Astrocyte of the cerebellum (primary cell): ENCODE data around the gene ADI1.

Experiments used
- DNase-seq: peaks from one replicate; pipeline ENCODE4 v3.0.0-alpha.2; 2011; ENCODE audit warnings: low read depth
- H3K4me3 ChIP-seq: 2 replicates; pipeline ENCODE4 v1.5.1; 2011; ENCODE audit warnings: mild to moderate bottlenecking, low read depth, low read length, moderate library complexity
- in situ Hi-C: cut with HindIII; loops from 2 replicates; pipeline ENCODE4 v1.10.0; 2017; ENCODE audit warnings: low sequenced_read_pairs
- TF ChIP-seq, protein P1 (sequence below): IDR thresholded peaks from 2 replicates; pipeline ENCODE4 v1.5.1; 2012; ENCODE audit warnings: low read length, low read depth, moderate library complexity, mild to moderate bottlenecking; ENCODE audit errors: missing control alignments

Gene ADI1

GRCh38 chr2:3472296-3472695 lies 47.0 kb downstream of the ADI1 start:
- TF ChIP-seq, protein P1, sequence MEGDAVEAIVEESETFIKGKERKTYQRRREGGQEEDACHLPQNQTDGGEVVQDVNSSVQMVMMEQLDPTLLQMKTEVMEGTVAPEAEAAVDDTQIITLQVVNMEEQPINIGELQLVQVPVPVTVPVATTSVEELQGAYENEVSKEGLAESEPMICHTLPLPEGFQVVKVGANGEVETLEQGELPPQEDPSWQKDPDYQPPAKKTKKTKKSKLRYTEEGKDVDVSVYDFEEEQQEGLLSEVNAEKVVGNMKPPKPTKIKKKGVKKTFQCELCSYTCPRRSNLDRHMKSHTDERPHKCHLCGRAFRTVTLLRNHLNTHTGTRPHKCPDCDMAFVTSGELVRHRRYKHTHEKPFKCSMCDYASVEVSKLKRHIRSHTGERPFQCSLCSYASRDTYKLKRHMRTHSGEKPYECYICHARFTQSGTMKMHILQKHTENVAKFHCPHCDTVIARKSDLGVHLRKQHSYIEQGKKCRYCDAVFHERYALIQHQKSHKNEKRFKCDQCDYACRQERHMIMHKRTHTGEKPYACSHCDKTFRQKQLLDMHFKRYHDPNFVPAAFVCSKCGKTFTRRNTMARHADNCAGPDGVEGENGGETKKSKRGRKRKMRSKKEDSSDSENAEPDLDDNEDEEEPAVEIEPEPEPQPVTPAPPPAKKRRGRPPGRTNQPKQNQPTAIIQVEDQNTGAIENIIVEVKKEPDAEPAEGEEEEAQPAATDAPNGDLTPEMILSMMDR, result no peak
- H3K4me3 ChIP-seq, result no peak overlapping the region
- in situ Hi-C loops, result no loop called here
- DNase-seq, result no peak

GRCh38 chr2:3470856-3471737 lies 48.2 kb downstream of the ADI1 start:
- H3K4me3 ChIP-seq, result no peak overlapping the region
- in situ Hi-C loops, result no loop called here
- TF ChIP-seq, protein P1, result no peak
- DNase-seq, result no peak

DNA sequence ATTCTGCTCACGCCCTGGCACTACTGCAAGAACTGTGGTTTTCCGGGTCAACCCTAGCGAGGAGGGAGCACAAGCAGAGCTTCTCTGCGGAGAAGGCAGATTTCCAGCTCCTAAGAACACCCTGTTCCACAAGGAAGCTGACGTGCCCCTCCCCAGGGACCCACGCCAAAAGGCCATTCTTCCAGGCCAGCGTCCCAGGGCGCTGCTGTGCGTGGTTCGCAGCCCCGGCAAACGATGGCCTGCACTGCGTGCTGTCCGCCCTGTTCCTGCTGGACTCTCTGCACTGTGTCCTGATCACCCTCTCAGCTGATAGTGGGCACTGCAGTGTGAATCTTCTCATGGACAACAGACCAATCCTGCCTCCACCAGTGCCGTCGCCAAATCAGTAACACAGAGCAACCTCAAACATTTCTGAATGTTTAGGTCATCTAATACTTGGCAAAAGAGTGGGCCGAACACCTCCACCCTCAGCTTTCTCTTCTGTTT lies 49.1 kb downstream of the ADI1 start:
- in situ Hi-C loops, result no loop called here
- TF ChIP-seq, protein P1, result no peak
- H3K4me3 ChIP-seq, result no peak overlapping the region
- DNase-seq, result peak; percentile 84

DNA sequence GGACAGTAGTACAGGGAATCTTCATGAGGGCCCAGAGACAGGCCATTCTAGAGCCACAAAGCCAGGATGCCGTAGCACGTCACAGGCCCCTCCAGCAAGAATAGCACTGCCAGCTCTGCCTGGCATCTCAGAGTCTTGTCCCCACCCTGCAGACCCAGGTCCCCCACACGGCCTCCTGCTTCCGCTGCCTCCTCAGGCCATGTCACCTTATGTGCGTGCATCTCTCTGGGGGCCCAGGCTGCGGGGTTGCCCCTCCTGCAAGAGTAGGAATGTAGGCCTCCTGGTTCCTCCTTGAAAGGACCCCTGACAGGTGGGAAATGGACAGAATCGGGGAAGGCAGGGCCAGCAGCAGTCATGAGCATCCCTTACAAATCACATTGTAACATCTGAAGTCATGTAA lies 49.8 kb downstream of the ADI1 start:
- TF ChIP-seq, protein P1, result no peak
- H3K4me3 ChIP-seq, result no peak overlapping the region
- in situ Hi-C loops, result no loop called here
- no peak for DNase-seq

DNA sequence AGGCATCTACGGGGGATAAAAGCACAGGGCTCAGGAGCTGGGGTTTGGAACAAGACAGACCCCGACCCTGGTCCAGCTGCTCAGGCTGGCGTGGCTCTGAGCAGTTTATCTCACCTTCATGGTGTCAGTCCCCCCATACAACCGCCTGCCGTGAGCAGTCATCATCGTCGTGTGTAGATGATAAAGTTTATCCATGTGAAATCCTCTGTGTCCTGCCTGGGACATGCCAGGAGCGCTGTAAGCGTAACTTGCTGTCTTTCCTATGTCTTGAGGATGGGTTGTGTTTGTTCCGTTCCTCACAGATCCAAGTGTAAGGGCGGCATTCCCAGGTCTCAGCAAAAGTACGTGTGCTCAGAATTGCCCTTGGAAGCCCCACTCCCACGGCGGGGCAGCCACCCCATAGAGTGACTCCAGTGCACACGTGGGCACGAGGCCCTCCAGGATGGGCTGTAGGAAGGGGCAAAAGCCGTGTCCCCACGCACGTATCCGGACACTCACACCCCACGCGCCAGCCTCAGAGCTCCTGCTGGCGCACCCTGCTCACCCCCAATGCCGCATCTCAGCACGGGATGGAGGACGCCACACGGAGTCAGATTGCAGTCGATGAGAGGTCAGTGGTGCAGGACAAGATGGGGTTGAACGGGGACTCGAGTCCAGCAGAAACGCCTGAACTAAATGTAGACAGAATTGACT lies 50.9 kb downstream of the ADI1 start:
- in situ Hi-C loops, result no loop called here
- DNase-seq, result no peak
- H3K4me3 ChIP-seq, result no peak overlapping the region
- TF ChIP-seq, protein P1, result no peak

- TF ChIP-seq, protein P1, result no peak
- H3K4me3 ChIP-seq, result no peak overlapping the region
- in situ Hi-C loops, result no loop called here
- no peak for DNase-seq
These were observed 51.7 kb downstream of the ADI1 start for GRCh38 chr2:3467654-3468053.
